ENCODE data around the gene FSD1. TPM values are rescaled to one million over a fixed set of nuclear protein-coding genes. Genes with fewer than 3 reads are reported as not detected.
A peak's percentile ranks its signal among the peaks of the same experiment; 100 is the strongest.

FSD1 gene
- total and polyA plus RNA-seq, 9 of the 15 experiments (the other 6 are each of a cell fraction or from before 2014, with no cell fraction given) = 0.11 to 1.9 (median 0.94) TPM; not detected in 1

GRCh38 chr19:4267101-4267900 lies 37.1 kb upstream of the FSD1 start:
- H3K4me3 ChIP-seq = no peak overlapping the region
- H3K9me1 ChIP-seq (ENCODE audit: control insufficient read depth, insufficient read depth, low read length) = peaks cover 3% of the 10 kb centered on the region
- no peak overlapping the region for H3K4me2 ChIP-seq (ENCODE audit: insufficient read depth, low read length)
- CTCF ChIA-PET (ENCODE audit: low intra/inter-chr PET ratio) = interaction anchor here (0.6 to 3.8 kb wide), 9 partner anchors 76 to 291 kb away, joined by 3 to 49 read pairs (median 5); partner anchors contain the start of genes MPND and SH3GL1
- POLR2A ChIA-PET = interaction anchor here (0.6 to 1.3 kb wide), 14 partner anchors 11 to 282 kb away, joined by 3 to 8 read pairs (median 4); partner anchors contain the start of genes CHAF1A, MPND and YJU2
- peak; percentile 80 to 88 (median 83) for DNase-seq (ENCODE audit: extremely low read depth in 1 of 4, low spot score in 3 of 4)
- 20% methylated on average over 20 of the region's 21 CpGs for WGBS (ENCODE audit: insufficient coverage, low coverage, missing lambda C conversion rate)
- ATAC-seq = peak; percentile 98
- H3K27ac ChIP-seq (ENCODE audit: extremely low read depth, low read depth, low read length) = no peak overlapping the region
- intact Hi-C loops (cut with micrococcal nuclease) (loop anchor here (1.0 to 2.0 kb wide), 3 partner anchors 86 to 258 kb away; partner anchors contain the start of gene SH3GL1), in situ Hi-C loops (cut with MboI) (no loop called here)
- BruUV-seq (replicated peaks) = no TSS peak
- peak; percentile 87 for FAIRE-seq
- H4K20me1 ChIP-seq (replicated peaks; ENCODE audit: control insufficient read depth, insufficient read depth, low read length) = no peaks in the 10 kb centered on the region; the same call in 1 of the 2 replicates
- no peaks in the 10 kb centered on the region for H3K79me2 ChIP-seq (ENCODE audit: control insufficient read depth, insufficient read depth, low read length)
- peaks cover 0 to 13% of the 10 kb centered on the region in 2 experiments; a peak in 2 of 5 replicates for H3K4me1 ChIP-seq (replicated peaks in 1 of 2; ENCODE audit: control insufficient read depth in 2 of 2, insufficient read depth in 2 of 2, low read length in 2 of 2)
- H2AFZ ChIP-seq (ENCODE audit: low read depth, low read length) = no peak overlapping the region
- peaks cover 32% of the 10 kb centered on the region; the same call in 2 of the 3 replicates for H3K36me3 ChIP-seq (ENCODE audit: control insufficient read depth, insufficient read depth, low read length)
- no peak overlapping the region for H3K9ac ChIP-seq (ENCODE audit: insufficient read depth in 1 of 2, low read depth in 2 of 2, low read length in 2 of 2)
- H3K27me3 ChIP-seq (ENCODE audit: control insufficient read depth in 2 of 2, insufficient read depth in 2 of 2, low read length in 2 of 2) = no peaks in the 10 kb centered on the region
- H3K9me3 ChIP-seq (replicated peaks; ENCODE audit: control insufficient read depth, insufficient read depth, low read depth, low read length) = no peaks in the 10 kb centered on the region
- TF ChIP-seq MIER1 (IDR thresholded peaks at IDR 0.05; ENCODE audit: low read depth) = no peak
- peak; percentile 88 to 93 (median 91) for TF ChIP-seq CTCF (IDR thresholded peaks at IDR 0.05 in 2 of 3, conservative IDR thresholded peaks at IDR 0.05 in 1 of 3; ENCODE audit: insufficient read depth in 2 of 3, low read depth in 1 of 3, low read length in 3 of 3)
- TF ChIP-seq EHMT2 (IDR thresholded peaks at IDR 0.05) = 0 out of 2 replicates have a peak, but pooled peaks have one; percentile 45
- 0 out of 2 replicates have a peak, but pooled peaks have one; percentile 22 for TF ChIP-seq ZBTB2 (IDR thresholded peaks at IDR 0.05)
- TF ChIP-seq ZFP36 (IDR thresholded peaks at IDR 0.05; ENCODE audit: low read depth, low read length, partially characterized antibody) = peak; percentile 98
- TF ChIP-seq MNT (conservative IDR thresholded peaks at IDR 0.05) = peak in 1 of 2 experiments; percentile 18; a peak in 2 of 4 replicates
- TF ChIP-seq SIRT6 (IDR thresholded peaks at IDR 0.05; ENCODE audit: low read depth, low read length) = no peak
- 0 out of 2 replicates have a peak, but pooled peaks have one; percentile 19 for TF ChIP-seq TRIM25 (IDR thresholded peaks at IDR 0.05; ENCODE audit: borderline replicate concordance)
- TF ChIP-seq RFX1 (IDR thresholded peaks at IDR 0.05) = no peak
